Measurements from ENCODE around the gene PPFIA3.
"Not testable (repeated sequence)": the region's sequence is repeated elsewhere in the genome, so short reads cannot be mapped to it uniquely, and the experiment has no call there.

PPFIA3 gene

DNA sequence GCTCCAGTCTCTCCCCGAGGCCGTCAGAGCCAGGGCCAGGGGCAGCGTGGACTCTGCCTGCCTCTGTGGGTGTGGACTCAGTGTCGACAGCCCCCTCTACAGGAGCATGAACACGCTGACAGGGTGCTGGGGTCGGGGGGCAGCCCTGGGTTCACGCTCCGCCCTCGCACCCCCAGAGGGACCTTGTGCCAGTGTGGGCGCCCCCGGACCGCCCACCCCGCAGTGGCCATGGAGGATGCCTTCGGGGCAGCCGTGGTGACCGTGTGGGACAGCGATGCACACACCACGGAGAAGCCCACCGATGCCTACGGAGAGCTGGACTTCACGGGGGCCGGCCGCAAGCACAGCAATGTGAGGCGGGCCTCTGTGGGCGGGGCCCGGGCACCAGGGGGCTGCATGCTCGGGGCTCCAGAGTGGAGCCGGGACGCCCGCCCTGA is 46.5 kb downstream of the PPFIA3 start:
- Histone ChIP-seq H3K9me3 (no peaks in the 10 kb centered on the region), H3K27me3 (peaks cover 21% of the 10 kb centered on the region), H3K4me3 (ENCODE audit: low read depth in 1 of 2, low read length in 1 of 2) (no peak overlapping the region), H3K27ac (no peak overlapping the region), H3K4me1 (ENCODE audit: control insufficient read depth in 1 of 2, insufficient read depth in 1 of 2, low read depth in 1 of 2, low read length in 1 of 2) (no peaks in the 10 kb centered on the region), H3K36me3 (no peaks in the 10 kb centered on the region)
- TF ChIP-seq, protein P1, sequence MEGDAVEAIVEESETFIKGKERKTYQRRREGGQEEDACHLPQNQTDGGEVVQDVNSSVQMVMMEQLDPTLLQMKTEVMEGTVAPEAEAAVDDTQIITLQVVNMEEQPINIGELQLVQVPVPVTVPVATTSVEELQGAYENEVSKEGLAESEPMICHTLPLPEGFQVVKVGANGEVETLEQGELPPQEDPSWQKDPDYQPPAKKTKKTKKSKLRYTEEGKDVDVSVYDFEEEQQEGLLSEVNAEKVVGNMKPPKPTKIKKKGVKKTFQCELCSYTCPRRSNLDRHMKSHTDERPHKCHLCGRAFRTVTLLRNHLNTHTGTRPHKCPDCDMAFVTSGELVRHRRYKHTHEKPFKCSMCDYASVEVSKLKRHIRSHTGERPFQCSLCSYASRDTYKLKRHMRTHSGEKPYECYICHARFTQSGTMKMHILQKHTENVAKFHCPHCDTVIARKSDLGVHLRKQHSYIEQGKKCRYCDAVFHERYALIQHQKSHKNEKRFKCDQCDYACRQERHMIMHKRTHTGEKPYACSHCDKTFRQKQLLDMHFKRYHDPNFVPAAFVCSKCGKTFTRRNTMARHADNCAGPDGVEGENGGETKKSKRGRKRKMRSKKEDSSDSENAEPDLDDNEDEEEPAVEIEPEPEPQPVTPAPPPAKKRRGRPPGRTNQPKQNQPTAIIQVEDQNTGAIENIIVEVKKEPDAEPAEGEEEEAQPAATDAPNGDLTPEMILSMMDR (IDR thresholded peaks at IDR 0.05), result no peak

DNA sequence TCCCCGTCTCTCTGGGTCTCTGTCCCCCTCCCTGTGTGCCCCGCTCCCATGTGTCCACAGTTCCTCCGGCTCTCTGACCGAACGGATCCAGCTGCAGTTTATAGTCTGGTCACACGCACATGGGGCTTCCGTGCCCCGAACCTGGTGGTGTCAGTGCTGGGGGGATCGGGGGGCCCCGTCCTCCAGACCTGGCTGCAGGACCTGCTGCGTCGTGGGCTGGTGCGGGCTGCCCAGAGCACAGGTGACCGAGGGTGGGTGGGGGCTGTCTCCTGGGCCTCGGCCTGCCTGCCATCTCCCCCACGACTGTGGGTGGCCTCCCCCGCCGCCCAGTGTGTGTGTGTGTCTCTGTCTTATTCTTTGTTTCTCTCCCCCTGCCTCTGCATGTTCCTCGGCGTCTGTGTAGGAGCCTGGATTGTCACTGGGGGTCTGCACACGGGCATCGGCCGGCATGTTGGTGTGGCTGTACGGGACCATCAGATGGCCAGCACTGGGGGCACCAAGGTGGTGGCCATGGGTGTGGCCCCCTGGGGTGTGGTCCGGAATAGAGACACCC is 48.6 kb downstream of the PPFIA3 start:
- H3K4me3 ChIP-seq (ENCODE audit: low read depth in 1 of 2, low read length in 1 of 2), result no peak overlapping the region
- TF ChIP-seq, protein P1 (IDR thresholded peaks at IDR 0.05), result no peak
- H3K27me3 ChIP-seq, result peaks cover 14% of the 10 kb centered on the region
- no peak overlapping the region for H3K27ac ChIP-seq
- H3K9me3 ChIP-seq, result no peaks in the 10 kb centered on the region
- H3K36me3 ChIP-seq, result no peaks in the 10 kb centered on the region
- no peaks in the 10 kb centered on the region for H3K4me1 ChIP-seq (ENCODE audit: control insufficient read depth in 1 of 2, insufficient read depth in 1 of 2, low read depth in 1 of 2, low read length in 1 of 2)

DNA sequence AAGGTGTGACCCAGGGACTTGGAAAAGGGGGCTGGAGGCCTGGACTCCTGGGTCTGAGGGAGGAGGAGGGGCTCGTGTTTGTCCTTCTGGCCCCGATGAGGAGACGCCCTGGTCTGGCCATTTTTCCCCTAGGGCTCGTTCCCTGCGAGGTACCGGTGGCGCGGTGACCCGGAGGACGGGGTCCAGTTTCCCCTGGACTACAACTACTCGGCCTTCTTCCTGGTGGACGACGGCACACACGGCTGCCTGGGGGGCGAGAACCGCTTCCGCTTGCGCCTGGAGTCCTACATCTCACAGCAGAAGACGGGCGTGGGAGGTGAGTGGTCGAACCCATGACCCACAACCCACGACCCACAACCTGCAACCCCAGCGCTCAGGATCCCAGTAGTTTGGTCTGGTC is 49.1 kb downstream of the PPFIA3 start:
- Histone ChIP-seq H3K27me3 (peaks cover 14% of the 10 kb centered on the region), H3K36me3 (no peaks in the 10 kb centered on the region), H3K27ac (no peak overlapping the region), H3K9me3 (no peaks in the 10 kb centered on the region), H3K4me1 (ENCODE audit: control insufficient read depth in 1 of 2, insufficient read depth in 1 of 2, low read depth in 1 of 2, low read length in 1 of 2) (no peaks in the 10 kb centered on the region), H3K4me3 (ENCODE audit: low read depth in 1 of 2, low read length in 1 of 2) (no peak overlapping the region)
- TF ChIP-seq, protein P1 (IDR thresholded peaks at IDR 0.05), result no peak

DNA sequence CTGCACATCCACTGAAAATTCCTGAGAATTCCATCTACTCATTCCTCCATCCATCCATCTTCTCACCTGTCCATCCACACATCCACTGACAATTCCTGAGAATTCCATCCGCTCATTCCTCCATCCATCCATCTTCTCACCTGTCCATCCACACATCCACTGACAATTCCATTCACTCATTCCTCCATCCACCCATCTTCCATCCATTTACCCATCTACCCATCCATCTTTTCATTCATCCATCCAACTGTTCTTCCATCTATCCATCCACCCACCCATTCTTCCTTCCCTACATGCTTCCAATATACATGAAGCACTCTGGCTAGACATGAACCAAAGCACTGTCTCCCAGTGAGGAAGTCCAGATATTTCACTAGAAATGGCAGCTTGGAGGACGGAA is 53.9 kb downstream of the PPFIA3 start:
- H3K9me3 ChIP-seq, result no peaks in the 10 kb centered on the region
- no peaks in the 10 kb centered on the region for H3K36me3 ChIP-seq
- TF ChIP-seq, protein P1 (IDR thresholded peaks at IDR 0.05), result no peak
- no peak overlapping the region for H3K27ac ChIP-seq
- peaks cover 4% of the 10 kb centered on the region for H3K27me3 ChIP-seq
- no peak overlapping the region for H3K4me3 ChIP-seq (ENCODE audit: low read depth in 1 of 2, low read length in 1 of 2)
- H3K4me1 ChIP-seq (ENCODE audit: control insufficient read depth in 1 of 2, insufficient read depth in 1 of 2, low read depth in 1 of 2, low read length in 1 of 2), result no peaks in the 10 kb centered on the region

DNA sequence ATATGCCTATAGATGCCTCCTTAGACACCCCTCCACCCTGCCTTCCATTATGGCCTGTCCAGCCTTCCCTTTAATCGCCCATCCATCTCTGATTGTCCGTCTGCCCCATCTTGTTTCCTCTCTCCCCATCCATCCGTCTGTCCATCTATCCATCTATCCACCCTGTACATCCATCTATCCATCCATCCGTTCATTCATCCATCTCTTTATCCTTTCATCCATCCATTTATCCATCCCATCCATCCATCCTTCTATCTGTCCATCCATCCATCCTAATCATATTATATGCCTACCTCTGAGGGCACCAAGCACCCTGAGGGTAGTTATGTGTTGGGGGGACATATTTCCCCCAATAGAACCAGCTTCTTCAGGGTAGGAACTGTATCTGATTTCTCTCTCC is 61.3 kb downstream of the PPFIA3 start:
- TF ChIP-seq, protein P1 (IDR thresholded peaks at IDR 0.05), result no peak
- Histone ChIP-seq H3K4me1 (ENCODE audit: control insufficient read depth in 1 of 2, insufficient read depth in 1 of 2, low read depth in 1 of 2, low read length in 1 of 2) (no peaks in the 10 kb centered on the region), H3K27me3 (peaks cover 4% of the 10 kb centered on the region), H3K4me3 (ENCODE audit: low read depth in 1 of 2, low read length in 1 of 2) (no peak overlapping the region), H3K9me3 (no peaks in the 10 kb centered on the region), H3K27ac (no peak overlapping the region), H3K36me3 (no peaks in the 10 kb centered on the region)

DNA sequence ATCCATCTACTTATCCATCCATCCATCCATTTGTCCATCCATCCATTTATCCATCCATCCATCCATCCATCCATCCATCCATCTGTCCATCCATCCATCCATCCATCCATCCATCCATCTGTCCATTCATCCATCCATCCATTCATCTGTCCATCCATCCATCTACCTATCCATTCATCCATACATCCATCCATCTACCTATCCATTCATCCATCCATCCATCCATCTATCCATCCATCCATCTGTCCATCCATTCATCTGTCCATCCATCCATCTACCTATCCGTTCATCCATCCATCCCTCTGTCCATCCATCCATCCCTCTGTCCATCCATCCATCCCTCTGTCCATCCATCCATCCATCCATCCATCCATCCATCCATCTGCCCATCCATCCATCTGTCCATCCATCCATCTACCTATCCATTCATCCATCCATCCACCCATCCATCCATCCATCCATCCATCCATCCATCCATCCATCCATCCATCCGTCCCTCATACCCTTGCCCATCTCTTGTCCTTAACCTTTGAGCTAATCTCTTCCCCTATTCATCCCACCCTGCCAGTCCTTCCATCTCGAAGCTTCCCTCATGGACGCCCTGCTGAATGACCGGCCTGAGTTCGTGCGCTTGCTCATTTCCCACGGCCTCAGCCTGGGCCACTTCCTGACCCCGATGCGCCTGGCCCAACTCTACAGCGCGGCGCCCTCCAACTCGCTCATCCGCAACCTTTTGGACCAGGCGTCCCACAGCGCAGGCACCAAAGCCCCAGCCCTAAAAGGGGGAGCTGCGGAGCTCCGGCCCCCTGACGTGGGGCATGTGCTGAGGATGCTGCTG is 62.9 kb downstream of the PPFIA3 start:
- H3K4me3 ChIP-seq (ENCODE audit: low read depth in 1 of 2, low read length in 1 of 2), result not testable (repeated sequence)

More for the DNA sequence above, 62.9 kb downstream of the PPFIA3 start:
- H3K4me1 ChIP-seq (ENCODE audit: control insufficient read depth in 1 of 2, insufficient read depth in 1 of 2, low read depth in 1 of 2, low read length in 1 of 2); H3K36me3 ChIP-seq; H3K27ac ChIP-seq; H3K27me3 ChIP-seq; H3K9me3 ChIP-seq: not testable (repeated sequence)
